ENCODE data around the gene PRKCH.

Gene PRKCH

DNA sequence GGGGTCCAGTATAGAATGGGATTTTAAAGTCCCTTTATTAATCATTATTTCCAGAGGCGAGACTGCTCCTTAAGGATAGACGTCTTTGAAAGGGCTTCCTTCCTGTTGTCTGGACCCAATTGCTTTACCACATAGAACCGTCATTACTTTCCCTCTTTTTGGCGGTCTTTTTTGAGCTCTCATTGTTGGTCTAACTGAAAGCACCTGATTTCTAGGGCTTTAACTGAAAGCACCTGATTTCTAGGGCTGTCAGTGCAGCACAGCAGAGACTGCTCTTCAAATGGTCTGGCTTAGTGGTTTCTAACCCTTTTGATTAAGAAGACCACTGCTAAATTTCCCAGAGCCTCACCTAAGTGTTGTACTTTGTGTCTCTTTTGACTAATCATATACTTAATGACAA, 95.8 kb downstream of the PRKCH start:
- TF ChIP-seq, protein P1, sequence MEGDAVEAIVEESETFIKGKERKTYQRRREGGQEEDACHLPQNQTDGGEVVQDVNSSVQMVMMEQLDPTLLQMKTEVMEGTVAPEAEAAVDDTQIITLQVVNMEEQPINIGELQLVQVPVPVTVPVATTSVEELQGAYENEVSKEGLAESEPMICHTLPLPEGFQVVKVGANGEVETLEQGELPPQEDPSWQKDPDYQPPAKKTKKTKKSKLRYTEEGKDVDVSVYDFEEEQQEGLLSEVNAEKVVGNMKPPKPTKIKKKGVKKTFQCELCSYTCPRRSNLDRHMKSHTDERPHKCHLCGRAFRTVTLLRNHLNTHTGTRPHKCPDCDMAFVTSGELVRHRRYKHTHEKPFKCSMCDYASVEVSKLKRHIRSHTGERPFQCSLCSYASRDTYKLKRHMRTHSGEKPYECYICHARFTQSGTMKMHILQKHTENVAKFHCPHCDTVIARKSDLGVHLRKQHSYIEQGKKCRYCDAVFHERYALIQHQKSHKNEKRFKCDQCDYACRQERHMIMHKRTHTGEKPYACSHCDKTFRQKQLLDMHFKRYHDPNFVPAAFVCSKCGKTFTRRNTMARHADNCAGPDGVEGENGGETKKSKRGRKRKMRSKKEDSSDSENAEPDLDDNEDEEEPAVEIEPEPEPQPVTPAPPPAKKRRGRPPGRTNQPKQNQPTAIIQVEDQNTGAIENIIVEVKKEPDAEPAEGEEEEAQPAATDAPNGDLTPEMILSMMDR (IDR thresholded peaks at IDR 0.05; ENCODE audit: borderline replicate concordance, insufficient read depth, low read depth, low read length), result no peak

DNA sequence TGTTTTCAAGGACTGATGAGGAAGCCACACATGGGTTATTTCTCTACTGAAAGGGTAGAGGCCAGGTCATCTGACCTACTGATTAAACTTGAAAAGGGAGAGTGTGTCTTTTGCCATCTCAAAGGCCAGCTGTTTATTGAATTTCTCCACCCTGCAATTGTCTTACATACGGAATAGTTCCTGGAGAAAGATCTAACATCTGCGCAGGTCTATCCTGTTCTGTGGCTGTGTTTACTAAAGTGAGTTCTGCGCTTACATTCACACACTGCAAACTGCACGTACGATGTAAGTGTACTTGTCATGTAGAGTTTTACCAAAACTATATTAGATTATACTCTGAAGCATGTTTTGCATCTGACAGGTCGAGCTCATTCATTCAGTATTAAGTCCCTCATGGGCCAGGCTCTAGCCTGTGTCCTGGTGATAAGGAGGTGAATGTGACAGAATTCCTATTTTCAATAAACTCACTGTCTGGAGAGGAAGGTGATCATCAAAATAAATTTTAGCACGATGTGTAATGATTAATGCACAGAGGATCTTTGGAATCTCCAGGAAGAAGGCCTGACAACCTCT, 96.6 kb downstream of the PRKCH start:
- no peak overlapping the region for H3K4me3 ChIP-seq (ENCODE audit: low read depth, low read length)
- TF ChIP-seq, protein P1 (IDR thresholded peaks at IDR 0.05; ENCODE audit: borderline replicate concordance, insufficient read depth, low read depth, low read length), result no peak

More for the DNA sequence above, 95.8 kb downstream of the PRKCH start:
- H3K4me3 ChIP-seq (ENCODE audit: low read depth, low read length), result no peak overlapping the region

DNA sequence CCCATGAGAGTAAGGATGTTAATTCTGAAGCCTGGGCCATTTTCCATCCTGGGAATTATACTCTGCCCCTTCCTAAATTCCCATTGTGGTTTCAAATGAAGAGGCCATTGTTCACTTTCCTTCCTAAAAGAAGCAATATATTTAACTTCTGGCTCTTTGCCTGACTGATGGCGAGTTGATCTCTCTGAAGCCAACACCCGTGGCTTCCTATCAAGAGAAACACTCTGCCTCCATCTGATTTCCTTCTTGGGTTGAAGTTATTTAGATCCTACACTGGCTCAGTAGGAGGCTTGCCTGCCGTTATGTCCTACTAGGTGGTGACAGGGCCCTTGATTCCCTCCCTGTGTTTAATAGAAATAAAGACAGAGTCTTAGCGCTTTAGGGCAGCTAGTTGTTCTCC, 97.4 kb downstream of the PRKCH start:
- TF ChIP-seq, protein P1 (IDR thresholded peaks at IDR 0.05; ENCODE audit: borderline replicate concordance, insufficient read depth, low read depth, low read length), result no peak
- H3K4me3 ChIP-seq (ENCODE audit: low read depth, low read length), result no peak overlapping the region

DNA sequence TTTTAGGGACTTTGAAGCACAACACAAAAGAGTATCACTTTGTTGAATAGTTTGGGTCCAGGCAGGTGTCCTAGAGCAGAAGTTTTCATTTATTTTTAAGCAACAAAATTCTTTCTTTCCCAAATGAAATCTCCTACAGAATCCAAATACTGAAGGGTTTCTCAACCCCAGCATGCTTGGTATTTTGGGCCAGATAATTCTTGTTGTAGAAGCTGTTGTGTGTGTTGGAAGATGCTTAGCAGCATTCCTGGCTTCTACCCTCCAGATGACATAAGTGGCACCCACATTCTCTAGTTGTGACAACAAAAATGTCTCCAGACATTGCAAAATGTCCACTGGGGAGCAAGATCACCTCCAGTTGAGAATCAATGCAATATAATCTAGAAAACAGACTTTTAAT, 97.8 kb downstream of the PRKCH start:
- TF ChIP-seq, protein P1 (IDR thresholded peaks at IDR 0.05; ENCODE audit: borderline replicate concordance, insufficient read depth, low read depth, low read length), result no peak

DNA sequence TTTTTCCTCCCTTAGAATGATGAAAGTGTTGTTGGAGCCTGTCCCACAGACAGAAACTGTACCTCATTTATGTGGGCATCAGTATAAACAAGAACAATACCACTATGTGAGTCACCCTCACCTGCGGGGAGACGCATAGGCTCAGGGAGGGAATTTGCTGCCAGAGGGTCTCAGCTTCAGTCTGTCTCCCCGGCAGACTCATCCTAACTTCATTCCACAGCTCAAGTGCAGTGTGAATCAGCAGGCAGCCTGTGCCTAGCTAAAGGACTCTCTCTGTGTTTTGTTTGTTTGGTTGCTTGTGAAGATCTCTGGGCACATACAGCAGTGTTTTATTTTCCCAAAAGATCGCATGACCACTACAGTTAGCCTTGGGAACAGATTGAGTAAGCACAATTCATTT, 98.9 kb downstream of the PRKCH start:
- TF ChIP-seq, protein P1 (IDR thresholded peaks at IDR 0.05; ENCODE audit: borderline replicate concordance, insufficient read depth, low read depth, low read length), result no peak
- no peak overlapping the region for H3K4me3 ChIP-seq (ENCODE audit: low read depth, low read length)

More for the DNA sequence above, 97.8 kb downstream of the PRKCH start:
- H3K4me3 ChIP-seq (ENCODE audit: low read depth, low read length), result no peak overlapping the region

DNA sequence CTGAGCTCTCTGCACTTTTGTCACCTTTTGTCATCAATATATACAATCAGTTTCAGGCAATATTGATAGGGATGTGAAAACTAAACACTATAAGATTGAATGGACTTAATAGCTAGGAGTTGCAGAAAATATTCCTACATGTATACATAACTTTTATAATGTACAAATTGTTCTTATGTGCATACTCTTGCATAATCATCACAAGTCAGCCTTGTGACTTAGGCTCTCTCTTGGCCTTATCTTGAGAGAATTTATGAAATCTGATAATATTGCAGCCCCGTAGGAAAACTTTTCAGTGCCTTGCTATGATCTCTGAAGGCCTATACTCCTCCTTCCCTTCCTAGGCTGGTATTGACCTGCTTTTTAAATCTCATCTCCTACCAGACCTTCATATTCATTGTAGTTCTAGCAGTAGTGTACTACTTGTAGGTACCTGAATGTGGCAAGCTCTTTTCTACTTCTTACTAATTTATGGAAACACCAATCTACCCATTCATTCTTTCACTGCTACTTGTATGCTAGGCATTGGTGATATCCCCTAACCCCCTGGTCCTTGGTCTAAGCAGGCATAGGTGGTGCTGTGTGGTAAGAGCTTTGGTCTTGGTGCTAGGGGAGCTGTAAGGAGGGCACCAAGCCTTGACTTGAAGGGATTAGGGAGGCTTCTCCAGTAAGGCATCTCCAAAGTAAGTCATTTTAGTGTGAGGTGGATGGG, 100.0 kb downstream of the PRKCH start:
- TF ChIP-seq, protein P1 (IDR thresholded peaks at IDR 0.05; ENCODE audit: borderline replicate concordance, insufficient read depth, low read depth, low read length), result no peak

DNA sequence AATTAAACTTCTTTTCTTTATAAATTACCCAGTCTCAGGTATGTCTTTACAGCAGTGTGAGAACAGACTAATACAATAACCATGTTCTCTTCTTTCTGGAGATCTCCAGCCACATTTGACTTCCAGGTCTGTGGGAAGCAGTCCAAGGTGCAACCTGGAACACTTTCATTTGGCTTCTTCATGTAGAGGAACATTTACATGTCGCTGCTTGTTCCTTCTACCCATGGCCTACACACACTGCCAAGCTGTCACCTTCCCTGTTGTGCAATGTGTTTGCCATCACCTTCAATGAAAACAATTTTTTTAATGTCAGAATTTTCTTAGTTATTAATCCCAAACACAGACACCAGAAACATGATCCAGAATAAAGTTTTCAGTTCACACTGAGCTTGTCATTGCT, 104.7 kb downstream of the PRKCH start:
- H3K4me3 ChIP-seq (ENCODE audit: low read depth, low read length), result no peak overlapping the region
- TF ChIP-seq, protein P1 (IDR thresholded peaks at IDR 0.05; ENCODE audit: borderline replicate concordance, insufficient read depth, low read depth, low read length), result no peak

More for the DNA sequence above, 100.0 kb downstream of the PRKCH start:
- no peak overlapping the region for H3K4me3 ChIP-seq (ENCODE audit: low read depth, low read length)
